Omental fat pad (tissue), 4 donors: Measurements from ENCODE around the gene SLC9A9. TPM values are rescaled to one million over a fixed set of nuclear protein-coding genes. Genes with fewer than 3 reads are reported as not detected.

Experiments used
- ATAC-seq: fragments of 150-250 bp; one replicate; pipeline ENCODE4 v1.9.1; 2016; ENCODE audit warnings: mild to moderate bottlenecking, moderate library complexity; ENCODE audit not compliant: low FRiP score
- DNase-seq: peaks from one replicate; pipeline ENCODE4 v3.0.0-alpha.2; 2019; ENCODE audit warnings: low spot score
- CTCF ChIP-seq, 3 donors: fragments of 450-650 bp; IDR thresholded peaks; one replicate each; pipeline ENCODE4 v1.5.1; 2016 to 2017; ENCODE audit warnings: antibody characterized with exemption in 3 of 3, mild to moderate bottlenecking in 3 of 3, moderate library complexity in 2 of 3
- total RNA-seq, 4 donors: library from RNA; depleted of rRNA; stranded (reverse); fragments of >200 nt; gene quantifications; one replicate each; pipeline ENCODE4 v1.1.0, GENCODE V29; 2016

SLC9A9 gene
- total RNA-seq, 4 donors from 2014 or later: 15.5 to 39.6 (median 26.9) TPM

DNA sequence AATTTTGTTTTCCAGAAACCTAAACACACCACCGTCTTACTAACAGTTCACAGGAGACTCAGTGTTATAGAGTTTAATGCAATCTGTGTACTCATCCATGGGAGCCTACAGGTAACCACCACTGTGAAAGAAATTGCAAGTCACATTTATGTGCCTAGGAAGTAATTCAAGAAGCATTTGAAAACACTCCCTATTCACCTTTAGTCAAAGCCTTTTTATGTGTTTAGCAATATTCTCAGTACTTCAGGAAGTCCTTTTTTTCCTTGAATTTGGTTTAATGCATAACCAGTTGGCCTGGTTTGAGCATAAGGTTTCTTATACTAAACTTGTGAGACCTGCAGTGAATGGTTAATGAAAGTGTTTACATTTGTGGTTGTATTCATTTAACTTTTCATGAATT, 382.6 kb downstream of the SLC9A9 start:
- no peak for ATAC-seq
- no peak for TF ChIP-seq CTCF (IDR thresholded peaks at IDR 0.05)
- no peak for DNase-seq

GRCh38 chr3:143464850-143465249, 383.4 kb downstream of the SLC9A9 start:
- ATAC-seq (no peak), DNase-seq (peak; percentile 25)
- TF ChIP-seq CTCF (IDR thresholded peaks at IDR 0.05): no peak

DNA sequence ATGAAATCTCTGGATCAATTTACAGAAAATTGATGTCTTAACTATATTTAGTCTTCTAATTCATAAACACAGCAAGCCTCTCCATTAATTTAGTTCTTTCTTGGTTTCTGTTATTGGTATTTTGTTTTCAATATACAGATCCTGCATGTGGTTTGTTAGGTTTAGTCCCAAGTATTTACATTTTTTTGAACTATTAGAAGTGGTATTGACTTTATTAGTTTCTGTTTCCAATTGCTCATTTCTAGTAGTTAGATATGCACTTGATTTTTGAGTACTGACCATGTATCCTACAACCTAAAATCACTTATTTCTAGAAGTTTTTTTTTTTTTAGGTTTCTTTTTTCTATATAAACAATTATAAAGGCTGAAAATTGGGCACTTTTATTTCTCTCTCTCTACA, 392.8 kb downstream of the SLC9A9 start:
- no peak for ATAC-seq
- no peak for TF ChIP-seq CTCF (IDR thresholded peaks at IDR 0.05)
- no peak for DNase-seq

GRCh38 chr3:143450632-143451031, 397.6 kb downstream of the SLC9A9 start:
- no peak for TF ChIP-seq CTCF (IDR thresholded peaks at IDR 0.05)
- DNase-seq (no peak), ATAC-seq (no peak)

GRCh38 chr3:143447491-143447890, 400.8 kb downstream of the SLC9A9 start:
- TF ChIP-seq CTCF (IDR thresholded peaks at IDR 0.05): no peak
- DNase-seq (no peak), ATAC-seq (no peak)

GRCh38 chr3:143445118-143445517, 403.1 kb downstream of the SLC9A9 start:
- ATAC-seq (no peak), DNase-seq (no peak)
- no peak for TF ChIP-seq CTCF (IDR thresholded peaks at IDR 0.05)

- TF ChIP-seq CTCF (IDR thresholded peaks at IDR 0.05): no peak
- ATAC-seq (peak; percentile 55), DNase-seq (no peak)
These were observed 404.4 kb downstream of the SLC9A9 start for GRCh38 chr3:143443851-143444331.
